ENCODE results near the gene RBM10.
"Not testable (repeated sequence)": the region's sequence is repeated elsewhere in the genome, so short reads cannot be mapped to it uniquely, and the experiment has no call there.

RBM10 gene

DNA sequence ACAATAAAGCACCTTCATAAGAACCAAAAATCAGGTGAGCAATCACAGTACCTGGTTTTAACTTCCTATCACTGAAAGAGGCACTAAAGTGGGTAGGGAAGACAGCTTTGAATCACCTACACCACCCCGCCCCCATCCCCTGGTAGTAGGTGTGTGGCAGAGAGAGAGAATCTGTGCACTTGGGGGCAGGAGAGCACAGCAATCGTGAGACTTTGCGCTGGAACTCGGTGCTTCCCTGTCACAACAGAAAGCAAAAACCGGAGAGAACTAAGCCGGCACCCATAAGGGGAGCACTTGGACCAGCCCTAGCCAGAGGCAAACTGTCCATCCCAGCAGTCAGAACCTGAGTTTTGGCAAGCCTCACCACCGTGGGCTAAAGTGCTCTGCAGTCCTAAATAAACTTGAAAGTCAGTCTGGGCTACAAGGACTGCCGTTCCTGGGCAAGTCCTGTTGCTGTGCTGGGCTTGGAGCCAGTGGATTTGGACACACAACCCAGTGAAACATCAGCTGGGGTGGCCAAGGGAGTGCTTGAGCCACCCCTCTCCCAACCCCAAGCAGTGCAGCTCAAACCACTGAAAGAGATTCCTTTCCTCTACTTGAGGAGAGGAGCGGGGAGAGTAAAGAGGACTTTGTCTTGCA is 32.6 kb upstream of the RBM10 start:
- Mint-ChIP-seq H3K4me3 (no peak overlapping the region), H3K36me3 (ENCODE audit: low read depth) (no peaks in the 10 kb centered on the region), H3K4me1 (no peaks in the 10 kb centered on the region), H3K27ac (no peak overlapping the region), H3K27me3 (ENCODE audit: low read depth, poor library complexity) (peaks cover 12% of the 10 kb centered on the region), H3K9me3 (peaks cover 69% of the 10 kb centered on the region)
- TF ChIP-seq, protein P1, sequence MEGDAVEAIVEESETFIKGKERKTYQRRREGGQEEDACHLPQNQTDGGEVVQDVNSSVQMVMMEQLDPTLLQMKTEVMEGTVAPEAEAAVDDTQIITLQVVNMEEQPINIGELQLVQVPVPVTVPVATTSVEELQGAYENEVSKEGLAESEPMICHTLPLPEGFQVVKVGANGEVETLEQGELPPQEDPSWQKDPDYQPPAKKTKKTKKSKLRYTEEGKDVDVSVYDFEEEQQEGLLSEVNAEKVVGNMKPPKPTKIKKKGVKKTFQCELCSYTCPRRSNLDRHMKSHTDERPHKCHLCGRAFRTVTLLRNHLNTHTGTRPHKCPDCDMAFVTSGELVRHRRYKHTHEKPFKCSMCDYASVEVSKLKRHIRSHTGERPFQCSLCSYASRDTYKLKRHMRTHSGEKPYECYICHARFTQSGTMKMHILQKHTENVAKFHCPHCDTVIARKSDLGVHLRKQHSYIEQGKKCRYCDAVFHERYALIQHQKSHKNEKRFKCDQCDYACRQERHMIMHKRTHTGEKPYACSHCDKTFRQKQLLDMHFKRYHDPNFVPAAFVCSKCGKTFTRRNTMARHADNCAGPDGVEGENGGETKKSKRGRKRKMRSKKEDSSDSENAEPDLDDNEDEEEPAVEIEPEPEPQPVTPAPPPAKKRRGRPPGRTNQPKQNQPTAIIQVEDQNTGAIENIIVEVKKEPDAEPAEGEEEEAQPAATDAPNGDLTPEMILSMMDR (IDR thresholded peaks at IDR 0.05): no peak
- DNase-seq: no peak

DNA sequence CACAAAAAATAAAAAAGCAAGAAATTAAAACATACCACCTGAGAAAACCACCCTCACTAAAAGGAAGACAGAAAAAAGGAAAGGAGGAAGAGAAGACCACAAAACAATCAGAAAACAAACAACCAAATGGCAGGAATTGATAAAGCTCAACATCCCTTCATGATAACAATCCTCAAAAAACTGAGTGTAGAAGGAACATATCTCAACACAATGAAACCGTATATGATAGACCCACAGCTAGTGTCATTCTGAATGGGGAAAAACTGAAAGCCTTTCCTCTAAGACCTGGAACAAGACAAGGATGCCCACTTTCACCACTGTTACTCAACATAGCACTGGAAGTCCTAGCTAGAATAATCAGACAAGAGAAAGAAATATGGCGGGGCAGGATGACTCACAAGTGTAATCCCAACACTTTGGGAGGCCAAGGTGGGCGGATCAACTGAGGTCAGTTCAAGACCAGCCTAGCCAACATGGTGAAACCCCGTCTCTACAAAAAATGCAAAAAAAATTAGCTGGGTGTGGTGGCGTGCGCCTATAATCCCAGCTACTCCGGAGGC is 28.4 kb upstream of the RBM10 start:
- peaks cover 18% of the 10 kb centered on the region for H3K27me3 Mint-ChIP-seq (ENCODE audit: low read depth, poor library complexity)
- DNase-seq; H3K36me3 Mint-ChIP-seq (ENCODE audit: low read depth); H3K27ac Mint-ChIP-seq; H3K4me1 Mint-ChIP-seq; H3K4me3 Mint-ChIP-seq: not testable (repeated sequence)
- H3K9me3 Mint-ChIP-seq: peaks cover 62% of the 10 kb centered on the region

DNA sequence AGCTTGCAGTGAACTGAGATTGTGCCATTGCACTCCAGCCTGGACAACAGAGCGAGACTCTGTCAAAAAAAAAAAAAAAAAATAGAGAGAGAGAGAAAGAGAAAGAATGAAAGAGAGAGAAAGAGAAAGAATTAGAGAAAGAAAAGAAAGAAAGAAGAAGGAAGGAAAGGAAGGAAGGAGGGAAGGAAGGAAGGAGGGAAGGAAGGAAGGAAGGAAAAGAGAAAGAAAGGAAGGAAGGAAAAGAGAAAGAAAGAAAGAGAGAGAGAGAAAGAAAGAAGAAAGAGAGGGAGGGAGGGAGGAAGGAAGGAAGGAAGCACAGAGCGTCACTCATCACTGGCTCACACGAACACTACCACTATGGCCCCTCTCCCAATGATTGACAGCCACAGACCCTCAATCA is 20.6 kb upstream of the RBM10 start:
- H3K27ac Mint-ChIP-seq; H3K4me3 Mint-ChIP-seq; H3K4me1 Mint-ChIP-seq; DNase-seq; H3K36me3 Mint-ChIP-seq (ENCODE audit: low read depth): not testable (repeated sequence)
- H3K27me3 Mint-ChIP-seq (ENCODE audit: low read depth, poor library complexity): peaks cover 11% of the 10 kb centered on the region
- H3K9me3 Mint-ChIP-seq: peaks cover 60% of the 10 kb centered on the region

DNA sequence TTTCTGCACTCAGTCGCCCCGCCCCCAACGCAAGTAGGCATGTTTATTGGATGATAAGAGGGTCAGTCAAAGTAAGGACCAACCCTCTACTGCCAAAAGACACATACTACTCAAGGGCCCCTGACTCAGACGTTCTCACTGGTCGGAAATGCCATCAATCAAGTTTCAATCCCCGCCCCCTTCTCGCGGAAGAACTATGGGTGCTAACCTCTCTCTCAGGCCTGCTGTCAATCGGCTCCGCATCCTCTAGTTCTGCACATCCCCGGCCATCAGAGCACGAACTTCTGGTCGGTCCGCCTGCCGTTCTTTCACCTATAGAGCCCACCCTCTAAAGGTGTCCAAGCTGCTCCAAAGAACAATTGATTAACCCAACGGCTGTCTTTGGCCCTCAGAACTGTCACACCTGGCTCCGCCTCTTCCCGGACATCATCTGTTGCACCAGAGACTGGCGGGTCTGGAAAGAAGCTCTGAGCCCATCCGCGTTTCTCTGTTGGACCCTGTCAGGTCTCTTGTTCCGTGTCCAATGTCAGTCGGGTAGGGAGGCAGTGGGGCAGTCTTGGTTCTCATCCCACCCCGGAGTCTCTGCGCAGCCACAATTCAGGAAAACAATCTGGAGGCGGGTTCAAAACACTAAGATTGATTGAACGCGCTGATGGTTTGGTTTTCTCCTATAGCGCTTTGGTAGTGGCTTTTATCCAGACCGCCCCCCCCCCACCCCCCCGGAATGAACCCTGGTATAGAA is 15.7 kb upstream of the RBM10 start:
- Mint-ChIP-seq H3K9me3 (peaks cover 48% of the 10 kb centered on the region), H3K27ac (peak overlapping the region; percentile 100), H3K27me3 (ENCODE audit: low read depth, poor library complexity) (peaks cover 5% of the 10 kb centered on the region), H3K4me1 (no peaks in the 10 kb centered on the region), H3K4me3 (peak overlapping the region; percentile 96), H3K36me3 (ENCODE audit: low read depth) (no peaks in the 10 kb centered on the region)
- TF ChIP-seq, protein P1 (IDR thresholded peaks at IDR 0.05): no peak
- DNase-seq: peak; percentile 87

DNA sequence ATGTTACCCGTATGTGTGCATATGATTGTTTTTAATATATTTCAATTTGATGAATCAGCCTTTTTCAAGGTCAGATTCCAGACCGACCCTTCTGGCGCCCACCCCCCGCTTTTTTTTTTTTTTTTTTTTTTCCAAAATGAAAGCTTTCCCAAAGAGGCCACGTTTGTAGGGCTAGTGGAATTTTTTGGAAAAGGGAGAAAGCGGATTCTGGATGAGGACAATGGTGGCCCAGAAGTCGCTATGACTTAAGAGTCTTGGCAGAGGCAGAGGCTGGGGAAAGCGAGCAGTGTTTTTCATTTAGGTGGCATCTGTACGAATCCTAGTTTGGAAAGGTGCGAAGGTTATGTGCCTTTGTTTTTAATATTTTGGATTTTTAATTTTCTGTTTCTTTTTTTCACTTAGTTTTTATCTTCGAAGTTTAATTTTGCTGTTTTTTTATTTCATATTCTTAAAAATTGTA is 15.1 kb upstream of the RBM10 start:
- TF ChIP-seq, protein P1 (IDR thresholded peaks at IDR 0.05): no peak
- peak overlapping the region; percentile 96 for H3K4me3 Mint-ChIP-seq
- DNase-seq: no peak
- no peaks in the 10 kb centered on the region for H3K4me1 Mint-ChIP-seq
- no peaks in the 10 kb centered on the region for H3K36me3 Mint-ChIP-seq (ENCODE audit: low read depth)
- no peak overlapping the region for H3K27ac Mint-ChIP-seq
- H3K27me3 Mint-ChIP-seq (ENCODE audit: low read depth, poor library complexity): peaks cover 5% of the 10 kb centered on the region
- H3K9me3 Mint-ChIP-seq: peaks cover 53% of the 10 kb centered on the region

DNA sequence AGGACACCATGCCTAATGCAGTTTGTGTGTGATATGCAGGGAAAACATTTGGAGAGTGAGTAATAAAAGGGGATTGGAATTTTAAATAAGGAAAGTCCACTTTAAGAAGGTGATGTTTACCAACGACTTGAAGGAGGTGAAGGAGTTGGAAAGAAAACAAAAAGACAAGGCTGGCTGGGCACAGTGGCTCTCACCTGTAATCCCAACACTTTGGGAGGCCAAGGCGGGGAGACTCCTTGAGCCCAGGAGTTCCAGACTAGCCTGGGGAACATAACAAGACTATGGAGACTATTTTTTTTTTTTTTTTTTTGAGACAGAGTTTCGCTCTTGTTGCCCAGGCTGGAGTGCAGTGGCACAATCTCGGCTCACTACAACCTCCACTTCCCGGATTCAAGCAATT is 11.5 kb upstream of the RBM10 start:
- Mint-ChIP-seq H3K36me3 (ENCODE audit: low read depth) (no peaks in the 10 kb centered on the region), H3K27me3 (ENCODE audit: low read depth, poor library complexity) (peaks cover 2% of the 10 kb centered on the region), H3K27ac (no peak overlapping the region), H3K4me3 (no peak overlapping the region), H3K9me3 (peaks cover 44% of the 10 kb centered on the region), H3K4me1 (no peaks in the 10 kb centered on the region)
- DNase-seq: no peak
- TF ChIP-seq, protein P1 (IDR thresholded peaks at IDR 0.05): no peak

DNA sequence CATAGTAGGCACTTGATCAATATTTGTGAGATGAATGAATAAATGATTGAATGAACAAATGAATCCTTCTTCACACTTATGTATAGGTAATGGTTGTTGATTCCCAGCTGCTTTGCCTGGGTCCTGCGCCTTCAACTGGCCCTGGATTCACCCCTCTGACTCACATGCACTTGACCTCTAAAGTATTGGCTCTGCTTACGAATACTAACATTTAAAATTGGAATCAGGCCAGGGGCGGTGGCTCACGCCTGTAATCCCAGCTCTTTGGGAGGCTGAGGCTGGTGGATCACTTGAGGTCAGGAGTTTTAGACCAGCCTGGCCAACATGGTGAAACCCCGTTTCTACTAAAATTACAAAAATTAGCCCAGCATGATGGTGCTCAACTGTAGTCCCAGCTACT is 9.4 kb upstream of the RBM10 start:
- peaks cover 56% of the 10 kb centered on the region for H3K9me3 Mint-ChIP-seq
- H3K36me3 Mint-ChIP-seq (ENCODE audit: low read depth); H3K27ac Mint-ChIP-seq; H3K4me3 Mint-ChIP-seq; H3K27me3 Mint-ChIP-seq (ENCODE audit: low read depth, poor library complexity); DNase-seq; H3K4me1 Mint-ChIP-seq: not testable (repeated sequence)
